ENCODE data around the gene BANF1. TPM values are rescaled to one million over a fixed set of nuclear protein-coding genes. Genes with fewer than 3 reads are reported as not detected.
A peak's percentile ranks its signal among the peaks of the same experiment; 100 is the strongest.

Gene BANF1
- total RNA-seq, 6 experiments from 2014 or later, result 30.2 to 96.9 (median 72.0) TPM

GRCh38 chr11:65958774-65959420 is 43.4 kb upstream of the BANF1 start:
- intact Hi-C loops (cut with DNase I), result no loop called here
- no peak overlapping the region for H3K4me3 ChIP-seq
- TF ChIP-seq POLR2A (IDR thresholded peaks at IDR 0.05) (no peak), CTCF (IDR thresholded peaks at IDR 0.05) (no peak)
- peaks cover 0 to 17% (median 8%) of the 10 kb centered on the region in 4 donors for H3K4me1 ChIP-seq
- WGBS (ENCODE audit: insufficient coverage, low coverage, low lambda C conversion rate, missing lambda C conversion rate), result 74% methylated on average over 9 of the region's 17 CpGs
- ATAC-seq (no peak), DNase-seq (no peak)
- H3K27me3 ChIP-seq, result no peaks in the 10 kb centered on the region
- no peak overlapping the region for H3K27ac ChIP-seq
- no peaks in the 10 kb centered on the region for H3K9me3 ChIP-seq
- H3K36me3 ChIP-seq, result peaks cover 0 to 1% (median 0%) of the 10 kb centered on the region in 4 donors

GRCh38 chr11:65960824-65961266 is 41.5 kb upstream of the BANF1 start:
- Histone ChIP-seq H3K36me3 (peaks cover 0 to 21% (median 5%) of the 10 kb centered on the region in 4 donors), H3K9me3 (no peaks in the 10 kb centered on the region), H3K27me3 (no peaks in the 10 kb centered on the region), H3K27ac (peak overlapping the region; percentile 58 to 78 (median 59)), H3K4me3 (peak overlapping the region; percentile 74 to 99 (median 97)), H3K4me1 (peaks cover 0 to 20% (median 8%) of the 10 kb centered on the region in 4 donors)
- intact Hi-C loops (cut with DNase I), result no loop called here
- ATAC-seq (peak in 1 of 4 donors; percentile 3), DNase-seq (no peak)
- 19% methylated on average over 10 of the region's 16 CpGs for WGBS (ENCODE audit: insufficient coverage, low coverage, low lambda C conversion rate, missing lambda C conversion rate)
- TF ChIP-seq CTCF (IDR thresholded peaks at IDR 0.05), result no peak
- no peak for TF ChIP-seq POLR2A (IDR thresholded peaks at IDR 0.05)

GRCh38 chr11:65961267-65962140 is 40.8 kb upstream of the BANF1 start, which contains the start of gene SART1:
SART1 (plus strand) TSS chr11:65961734; CDS start chr11:65961781, 47 bp downstream.
- no peaks in the 10 kb centered on the region for H3K9me3 ChIP-seq
- no peaks in the 10 kb centered on the region for H3K27me3 ChIP-seq
- WGBS (ENCODE audit: insufficient coverage, low coverage, low lambda C conversion rate, missing lambda C conversion rate), result 2% methylated on average over 25 of the region's 97 CpGs
- peak in 1 of 4 donors; percentile 2 for TF ChIP-seq CTCF (IDR thresholded peaks at IDR 0.05)
- peak; percentile 72 for TF ChIP-seq POLR2A (IDR thresholded peaks at IDR 0.05)
- DNase-seq (peak; percentile 98), ATAC-seq (peak; percentile 94 to 98 (median 98))
- peaks cover 0 to 27% (median 9%) of the 10 kb centered on the region in 4 donors for H3K36me3 ChIP-seq
- peak within 1 kb of the TSS; percentile 74 to 99 (median 97) for H3K4me3 ChIP-seq
- H3K4me1 ChIP-seq, result peaks cover 0 to 20% (median 8%) of the 10 kb centered on the region in 4 donors
- peak within 1 kb of the TSS; percentile 58 to 78 (median 59) for H3K27ac ChIP-seq
- intact Hi-C loops (cut with DNase I), result no loop called here

- WGBS (ENCODE audit: insufficient coverage, low coverage, low lambda C conversion rate, missing lambda C conversion rate), result 4% methylated on average over 13 of the region's 13 CpGs
- DNase-seq, result no peak
- peaks cover 0 to 34% (median 15%) of the 10 kb centered on the region in 4 donors for H3K36me3 ChIP-seq
- peaks cover 0 to 20% (median 8%) of the 10 kb centered on the region in 4 donors for H3K4me1 ChIP-seq
- H3K4me3 ChIP-seq, result peak overlapping the region; percentile 74 to 99 (median 97)
- peak overlapping the region in 2 of 3 donors; percentile 58 to 59 for H3K27ac ChIP-seq
- intact Hi-C loops (cut with DNase I), result no loop called here
- ATAC-seq, result no peak
- H3K27me3 ChIP-seq, result no peaks in the 10 kb centered on the region
- TF ChIP-seq CTCF (IDR thresholded peaks at IDR 0.05), result no peak
- no peak for TF ChIP-seq POLR2A (IDR thresholded peaks at IDR 0.05)
- H3K9me3 ChIP-seq, result no peaks in the 10 kb centered on the region
Observed at GRCh38 chr11:65962141-65962564, 40.1 kb upstream of the BANF1 start.

Data from right lobe of liver (tissue), 6 donors.